Ovary (tissue), 9 donors: ENCODE results near the gene NCMAP. TPM values are rescaled to one million over a fixed set of nuclear protein-coding genes. Genes with fewer than 3 reads are reported as not detected.
"Not testable (repeated sequence)": the region's sequence is repeated elsewhere in the genome, so short reads cannot be mapped to it uniquely, and the experiment has no call there.

Source experiments
- DNase-seq, 5 donors: peaks; one replicate each; pipeline ENCODE4 v3.0.0-alpha.2; 2019 to 2020
- H3K27ac ChIP-seq, 2 donors: fragments of 200-600 bp; one replicate each; pipeline versions ENCODE4 v1.5.1 to v1.8.0; 2019 to 2022
- H3K27me3 ChIP-seq: fragments of 200-600 bp; one replicate; pipeline ENCODE4 v1.8.0; 2022
- H3K36me3 ChIP-seq: fragments of 200-600 bp; sonication (generic); one replicate; pipeline ENCODE4 v1.5.1; 2019
- H3K4me1 ChIP-seq: one replicate; pipeline ENCODE4 v1.8.1; 2013; ENCODE audit warnings: mild to moderate bottlenecking, moderate library complexity; ENCODE audit not compliant: insufficient read depth
- H3K4me3 ChIP-seq: fragments of 200-600 bp; sonication (generic); one replicate; pipeline ENCODE4 v1.5.1; 2017
- H3K9me3 ChIP-seq, 2 donors: fragments of 200-600 bp in 1 of 2; sonication (generic) in 1 of 2; one replicate each; pipeline versions ENCODE4 v1.5.1 to v1.8.1; 2013 to 2019; ENCODE audit warnings: mild to moderate bottlenecking in 1 of 2, moderate library complexity in 1 of 2
- EP300 ChIP-seq: sonication (generic); formaldehyde crosslinking; IDR thresholded peaks from one replicate; pipeline ENCODE4 v1.6.1; 2017; ENCODE audit warnings: antibody characterized with exemption
- POLR2A ChIP-seq: fragments of 450-650 bp; IDR thresholded peaks from one replicate; pipeline ENCODE4 v1.6.1; 2017; ENCODE audit warnings: antibody characterized with exemption, mild to moderate bottlenecking, moderate library complexity
- WGBS, 3 donors: extraction: QIAGEN DNeasy Blood & Tissue Kit in 1 of 3; methylation state at CpG; one replicate each; pipeline versions ENCODE4 v1.1.5 to v1.1.7; 2013 to 2017; 5-methylcytosine and 5-hydroxymethylcytosine counted together
- intact Hi-C, 4 donors: fragments of 100-400 bp; cut with DNase I; formaldehyde crosslinking; loops; one replicate each; pipeline versions ENCODE4 v1.11.0 to v1.15.1; 2022 to 2023
- polyA plus RNA-seq, 2 donors: library from polyadenylated mRNA; stranded (reverse); fragments of 200-250 nt in 1 of 2; fragments of 350-450 nt in 1 of 2; fragmentation: Illumina TruSeq in 1 of 2; extraction: RNeasy Lipid Tissue Mini Kit (QIAGEN cat#74804) in 1 of 2; gene quantifications; one replicate each; pipeline ENCODE4 v1.2.3, GENCODE V29; 2013 to 2014
- total RNA-seq, 7 donors: library from RNA; depleted of rRNA in 2 of 7; stranded (reverse); fragments of >200 nt in 2 of 7; fragmentation: NEBNext Ultra II Directional in 3 of 7; extraction: Animal tissue kit (Norgen Biotek cat#: 25700) in 3 of 7; gene quantifications; one replicate each; pipeline versions ENCODE4 v1.1.0 to v1.2.4, GENCODE V29; 2016 to 2023
- TF ChIP-seq, protein P1 (sequence below), 3 donors: fragments of 450-650 bp in 2 of 3; fragments of 200-600 bp in 1 of 3; IDR thresholded peaks; one replicate each; pipeline versions ENCODE4 v1.5.1 to v1.8.0; 2016 to 2022; ENCODE audit warnings: antibody characterized with exemption in 3 of 3, mild to moderate bottlenecking in 1 of 3
- donor health status: DM: no; HTN: no; CAD: no; lungs with moderate emphysema.
- donor health status: DM: no; HTN: no; CAD: no.
- donor health status: Bipolar disorder and iron deficiency.
- donor health status: DM: yes; HTN: yes; CAD: no.
- donor health status: DM: no; HTN: no; CAD: no.
- donor health status: DM: yes; HTN: yes; CAD: no.

Gene NCMAP
- total and polyA plus RNA-seq, 9 donors: 0.01 to 0.83 (median 0.40) TPM; not detected in 2

- no peaks in the 10 kb centered on the region for H3K36me3 ChIP-seq
- H3K27me3 ChIP-seq: no peaks in the 10 kb centered on the region
- no peak overlapping the region for H3K27ac ChIP-seq
- WGBS, 3 donors: 63 to 82% (median 79%) methylated on average over 5 of the region's 5 CpGs
- H3K9me3 ChIP-seq: no peaks in the 10 kb centered on the region
- H3K4me1 ChIP-seq: no peaks in the 10 kb centered on the region
- intact Hi-C loops: no loop called here
- H3K4me3 ChIP-seq: no peak overlapping the region
- DNase-seq: no peak
- TF ChIP-seq, protein P1, sequence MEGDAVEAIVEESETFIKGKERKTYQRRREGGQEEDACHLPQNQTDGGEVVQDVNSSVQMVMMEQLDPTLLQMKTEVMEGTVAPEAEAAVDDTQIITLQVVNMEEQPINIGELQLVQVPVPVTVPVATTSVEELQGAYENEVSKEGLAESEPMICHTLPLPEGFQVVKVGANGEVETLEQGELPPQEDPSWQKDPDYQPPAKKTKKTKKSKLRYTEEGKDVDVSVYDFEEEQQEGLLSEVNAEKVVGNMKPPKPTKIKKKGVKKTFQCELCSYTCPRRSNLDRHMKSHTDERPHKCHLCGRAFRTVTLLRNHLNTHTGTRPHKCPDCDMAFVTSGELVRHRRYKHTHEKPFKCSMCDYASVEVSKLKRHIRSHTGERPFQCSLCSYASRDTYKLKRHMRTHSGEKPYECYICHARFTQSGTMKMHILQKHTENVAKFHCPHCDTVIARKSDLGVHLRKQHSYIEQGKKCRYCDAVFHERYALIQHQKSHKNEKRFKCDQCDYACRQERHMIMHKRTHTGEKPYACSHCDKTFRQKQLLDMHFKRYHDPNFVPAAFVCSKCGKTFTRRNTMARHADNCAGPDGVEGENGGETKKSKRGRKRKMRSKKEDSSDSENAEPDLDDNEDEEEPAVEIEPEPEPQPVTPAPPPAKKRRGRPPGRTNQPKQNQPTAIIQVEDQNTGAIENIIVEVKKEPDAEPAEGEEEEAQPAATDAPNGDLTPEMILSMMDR (IDR thresholded peaks at IDR 0.05): no peak
- TF ChIP-seq EP300 (no peak), POLR2A (no peak)
Measured at GRCh38 chr1:24547195-24547594, 8.7 kb upstream of the NCMAP start.

DNA sequence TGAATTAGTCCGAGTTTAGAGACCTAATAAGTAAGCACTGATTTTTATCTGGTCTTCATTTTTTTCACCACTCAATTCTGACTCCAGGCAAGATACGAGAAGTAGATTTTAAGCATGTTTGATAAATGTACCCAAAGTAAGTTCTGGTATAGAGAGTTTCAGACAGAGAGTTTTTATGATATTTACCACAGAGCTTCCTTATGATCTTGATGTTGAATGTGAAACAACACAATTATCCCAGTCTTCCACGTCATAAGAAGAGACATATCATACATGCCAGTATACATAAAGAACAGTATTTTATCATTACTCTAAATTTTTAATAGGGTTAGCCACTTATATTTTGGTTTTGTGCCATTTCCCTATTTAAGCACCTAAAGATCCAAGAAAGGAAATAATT is 7.8 kb upstream of the NCMAP start:
- Histone ChIP-seq H3K27me3 (no peaks in the 10 kb centered on the region), H3K4me3 (no peak overlapping the region), H3K9me3 (no peaks in the 10 kb centered on the region), H3K36me3 (no peaks in the 10 kb centered on the region), H3K4me1 (no peaks in the 10 kb centered on the region), H3K27ac (no peak overlapping the region)
- TF ChIP-seq, protein P1 (IDR thresholded peaks at IDR 0.05): no peak
- TF ChIP-seq POLR2A (no peak), EP300 (no peak)
- 66 to 76% (median 71%) methylated on average over 3 of the region's 3 CpGs for WGBS, 3 donors
- no peak for DNase-seq
- intact Hi-C loops: no loop called here

GRCh38 chr1:24549210-24549609 is 6.7 kb upstream of the NCMAP start:
- H3K36me3 ChIP-seq, intact Hi-C loops, H3K27me3 ChIP-seq, H3K27ac ChIP-seq, DNase-seq, H3K4me1 ChIP-seq, H3K4me3 ChIP-seq, H3K9me3 ChIP-seq: not testable (repeated sequence)
- 61 to 71% (median 65%) methylated on average over 5 of the region's 5 CpGs for WGBS, 3 donors

DNA sequence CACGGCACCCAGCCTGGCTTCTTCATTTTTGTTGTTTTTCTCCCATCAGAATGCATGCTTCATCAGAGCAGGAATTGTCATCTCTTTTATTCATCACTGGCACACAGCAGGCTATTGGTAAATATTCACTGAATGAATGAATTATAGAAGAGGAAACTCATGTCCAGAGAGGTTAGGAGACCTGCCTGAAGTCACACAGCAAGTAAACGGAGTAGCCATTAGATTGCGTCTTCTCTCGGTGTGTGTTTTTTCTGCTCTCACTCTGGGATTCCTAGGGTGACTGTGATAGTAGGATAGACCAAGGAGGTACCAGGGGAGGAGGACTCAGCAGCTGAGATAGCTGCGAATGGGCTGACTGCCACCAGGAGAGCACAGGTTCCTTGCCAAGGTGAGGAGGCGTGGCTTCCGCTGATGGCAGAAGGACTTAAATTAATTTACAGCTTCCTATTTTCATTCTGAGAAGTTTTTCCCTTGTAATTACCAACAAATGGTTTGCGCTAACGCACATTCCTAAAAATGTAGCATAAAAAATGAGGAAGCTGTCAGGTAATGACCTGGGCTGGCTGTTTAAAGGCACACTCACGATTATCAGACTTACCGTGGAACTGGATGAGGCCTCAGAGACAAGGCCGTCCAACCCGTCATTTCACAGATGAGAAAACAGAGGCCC is 4.5 kb upstream of the NCMAP start:
- Histone ChIP-seq H3K27ac (no peak overlapping the region), H3K27me3 (no peaks in the 10 kb centered on the region), H3K4me1 (no peaks in the 10 kb centered on the region), H3K36me3 (no peaks in the 10 kb centered on the region), H3K4me3 (no peak overlapping the region), H3K9me3 (no peaks in the 10 kb centered on the region)
- WGBS, 3 donors: 74 to 78% (median 74%) methylated on average over 13 of the region's 13 CpGs
- DNase-seq: no peak
- TF ChIP-seq EP300: no peak
- intact Hi-C loops: no loop called here

DNA sequence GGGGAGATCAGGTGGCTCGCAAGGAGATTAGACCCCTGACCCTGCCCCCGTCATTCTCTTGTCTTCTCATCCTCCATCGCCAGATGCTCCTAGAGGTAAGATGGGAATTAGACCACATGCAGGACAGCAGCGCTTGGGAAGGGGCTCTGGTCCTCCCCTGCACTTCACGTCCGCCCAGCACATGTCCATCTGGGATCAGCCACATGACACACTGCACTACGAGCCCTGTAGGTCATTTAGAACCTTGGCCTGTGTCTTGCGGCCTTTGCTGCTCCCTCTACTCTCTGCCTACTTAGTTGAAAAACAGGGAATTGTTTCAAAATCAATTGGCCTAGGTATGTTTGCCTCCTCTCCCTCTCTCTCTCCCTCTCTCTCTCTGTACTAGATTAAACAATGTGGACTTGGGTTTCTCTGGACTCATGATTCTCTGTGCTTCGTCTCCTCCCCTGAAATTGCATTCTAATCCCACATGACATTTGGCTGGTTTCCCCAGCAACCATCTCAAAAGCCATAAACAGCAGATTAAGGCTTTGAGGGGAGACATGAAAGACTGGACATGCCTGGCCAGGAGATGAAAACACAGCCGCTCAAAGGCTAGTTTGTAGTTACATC is 3.8 kb upstream of the NCMAP start:
- no peaks in the 10 kb centered on the region for H3K27me3 ChIP-seq
- intact Hi-C loops: no loop called here
- H3K36me3 ChIP-seq: no peaks in the 10 kb centered on the region
- no peaks in the 10 kb centered on the region for H3K9me3 ChIP-seq
- TF ChIP-seq POLR2A (no peak), EP300 (no peak)
- TF ChIP-seq, protein P1 (IDR thresholded peaks at IDR 0.05): no peak
- no peak overlapping the region for H3K27ac ChIP-seq
- H3K4me1 ChIP-seq: no peaks in the 10 kb centered on the region
- 47 to 52% (median 51%) methylated on average over 10 of the region's 10 CpGs for WGBS, 3 donors
- no peak for DNase-seq
- H3K4me3 ChIP-seq: no peak overlapping the region
